ENCODE results near the gene IL1R1. TPM values are rescaled to one million over a fixed set of nuclear protein-coding genes. Genes with fewer than 3 reads are reported as not detected.

Gene IL1R1
- total and polyA plus RNA-seq, 4 experiments from 2014 or later: 0.86 to 2.6 (median 1.1) TPM

DNA sequence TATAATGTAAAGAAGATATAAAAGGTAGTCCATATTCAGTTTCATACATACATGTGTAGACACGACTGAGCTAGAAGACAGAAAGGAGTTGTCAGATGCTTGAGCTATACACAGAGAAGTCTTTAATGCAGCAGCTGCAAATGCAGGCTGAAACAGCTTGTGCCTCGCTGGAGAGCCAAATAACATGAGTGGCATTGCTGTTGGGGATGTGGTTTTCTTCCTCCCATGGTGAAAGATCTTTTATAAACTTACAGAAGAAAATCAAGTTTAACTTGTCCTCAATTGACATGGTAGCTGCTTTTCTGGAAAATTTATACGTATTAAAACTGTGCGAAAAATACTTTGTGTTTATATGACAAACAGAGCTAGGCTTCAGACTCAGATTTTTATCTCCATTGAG, 16.4 kb upstream of the IL1R1 start:
- no peak overlapping the region for H3K27ac Mint-ChIP-seq
- no peak overlapping the region for H3K27ac ChIP-seq (ENCODE audit: low read depth, low read length)
- intact Hi-C loops (cut with micrococcal nuclease): no loop called here
- no peak overlapping the region for H3K4me3 Mint-ChIP-seq
- no peak overlapping the region for H3K4me3 ChIP-seq (ENCODE audit: low read length in 2 of 2)
- peaks cover 0 to 4% of the 10 kb centered on the region in 2 donors for H3K27me3 Mint-ChIP-seq
- ChIA-PET CTCF (ENCODE audit: partially characterized antibody) (interaction anchor here (3.1 kb wide), 1 partner anchor 115 kb away, joined by 11 read pairs; no protein-coding TSS in a partner anchor), POLR2A (ENCODE audit: partially characterized antibody) (no interaction called here)
- no peak for DNase-seq
- no peaks in the 10 kb centered on the region for H3K36me3 ChIP-seq (ENCODE audit: insufficient read depth, low read length)
- no peaks in the 10 kb centered on the region for H3K4me1 ChIP-seq (ENCODE audit: insufficient read depth, low read length)
- H3K27me3 ChIP-seq (ENCODE audit: insufficient read depth, low read length): no peaks in the 10 kb centered on the region
- peaks cover 0 to 6% of the 10 kb centered on the region in 2 donors for H3K36me3 Mint-ChIP-seq
- no peaks in the 10 kb centered on the region for H3K9me3 ChIP-seq (ENCODE audit: control insufficient read depth in 1 of 2, low read length in 2 of 2)
- H3K9me3 Mint-ChIP-seq: peaks cover 0 to 10% (median 4%) of the 10 kb centered on the region in 8 donors
- H3K4me1 Mint-ChIP-seq: peaks cover 0 to 7% (median under 1%) of the 10 kb centered on the region in 4 donors

DNA sequence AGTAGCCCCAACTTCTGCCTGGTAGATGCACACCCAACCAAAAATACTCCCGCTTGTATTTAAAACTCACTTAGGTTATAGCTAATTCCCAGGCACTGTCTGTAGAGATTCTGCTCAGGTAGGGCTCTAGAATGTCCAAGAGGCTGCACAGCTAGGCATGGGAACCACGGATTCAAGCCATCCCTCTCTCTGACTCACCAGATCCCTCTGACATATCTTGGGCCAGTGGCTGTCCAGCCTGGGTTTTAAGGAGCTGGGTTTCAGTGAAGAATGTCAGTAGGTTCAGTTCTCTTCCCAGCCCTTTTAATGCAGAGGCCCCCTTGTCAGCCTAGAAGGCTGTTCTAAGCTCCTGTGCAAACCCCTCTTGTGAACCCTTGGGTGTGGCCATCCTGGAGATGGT, 15.9 kb upstream of the IL1R1 start:
- H3K4me1 ChIP-seq (ENCODE audit: insufficient read depth, low read length): no peaks in the 10 kb centered on the region
- H3K27ac ChIP-seq (ENCODE audit: low read depth, low read length): no peak overlapping the region
- POLR2A ChIA-PET (ENCODE audit: partially characterized antibody): no interaction called here
- intact Hi-C loops (cut with micrococcal nuclease): no loop called here
- H3K4me3 Mint-ChIP-seq: no peak overlapping the region
- H3K4me1 Mint-ChIP-seq: peaks cover 0 to 7% (median 2%) of the 10 kb centered on the region in 4 donors
- H3K27me3 ChIP-seq (ENCODE audit: insufficient read depth, low read length): no peaks in the 10 kb centered on the region
- no peak overlapping the region for H3K27ac Mint-ChIP-seq
- DNase-seq: no peak
- peaks cover 0 to 15% (median 8%) of the 10 kb centered on the region in 8 donors for H3K9me3 Mint-ChIP-seq
- CTCF ChIA-PET (ENCODE audit: partially characterized antibody): interaction anchor here (3.1 kb wide), 1 partner anchor 114 kb away, joined by 11 read pairs; no protein-coding TSS in a partner anchor
- H3K9me3 ChIP-seq (ENCODE audit: control insufficient read depth in 1 of 2, low read length in 2 of 2): no peaks in the 10 kb centered on the region
- no peaks in the 10 kb centered on the region for H3K36me3 ChIP-seq (ENCODE audit: insufficient read depth, low read length)
- peaks cover 0 to 11% of the 10 kb centered on the region in 2 donors for H3K36me3 Mint-ChIP-seq
- no peak overlapping the region for H3K4me3 ChIP-seq (ENCODE audit: low read length in 2 of 2)
- peaks cover 2 to 3% of the 10 kb centered on the region in 2 donors for H3K27me3 Mint-ChIP-seq

DNA sequence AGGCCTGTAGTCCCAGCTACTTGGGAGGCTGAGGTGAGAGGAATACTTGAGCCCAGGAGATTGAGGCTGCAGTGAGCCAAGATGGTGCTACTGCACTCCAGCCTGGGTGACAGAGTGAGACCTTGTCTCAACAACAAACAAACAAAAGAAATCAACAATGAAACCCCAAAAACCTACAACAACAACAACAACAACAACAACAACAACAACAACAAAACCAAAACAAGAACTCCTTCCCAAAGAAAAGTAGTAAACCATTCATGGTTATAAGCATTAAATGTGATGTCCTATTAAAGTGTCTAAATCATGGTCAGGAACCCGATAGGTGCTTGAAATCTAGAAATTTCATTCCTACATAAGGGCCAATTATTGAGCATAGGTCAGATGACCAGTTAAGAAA, 13.5 kb upstream of the IL1R1 start:
- Histone ChIP-seq H3K4me3 (ENCODE audit: low read length in 2 of 2) (no peak overlapping the region), H3K9me3 (ENCODE audit: control insufficient read depth in 1 of 2, low read length in 2 of 2) (no peaks in the 10 kb centered on the region), H3K4me1 (ENCODE audit: insufficient read depth, low read length) (no peaks in the 10 kb centered on the region), H3K27me3 (ENCODE audit: insufficient read depth, low read length) (no peaks in the 10 kb centered on the region), H3K36me3 (ENCODE audit: insufficient read depth, low read length) (no peaks in the 10 kb centered on the region), H3K27ac (ENCODE audit: low read depth, low read length) (no peak overlapping the region)
- peaks cover 2 to 3% of the 10 kb centered on the region in 2 donors for H3K27me3 Mint-ChIP-seq
- H3K4me1 Mint-ChIP-seq: peaks cover 0 to 7% (median 2%) of the 10 kb centered on the region in 4 donors
- intact Hi-C loops (cut with micrococcal nuclease): no loop called here
- H3K36me3 Mint-ChIP-seq: peaks cover 0 to 15% of the 10 kb centered on the region in 2 donors
- POLR2A ChIA-PET (ENCODE audit: partially characterized antibody): no interaction called here
- no peak overlapping the region for H3K4me3 Mint-ChIP-seq
- no peak overlapping the region for H3K27ac Mint-ChIP-seq
- H3K9me3 Mint-ChIP-seq: peaks cover 3 to 15% (median 9%) of the 10 kb centered on the region in 8 donors
- CTCF ChIA-PET (ENCODE audit: partially characterized antibody): interaction anchor here (2.0 kb wide), 1 partner anchor 13 kb away, joined by 5 read pairs; the partner anchor contains the start of gene IL1R1
- no peak for DNase-seq

DNA sequence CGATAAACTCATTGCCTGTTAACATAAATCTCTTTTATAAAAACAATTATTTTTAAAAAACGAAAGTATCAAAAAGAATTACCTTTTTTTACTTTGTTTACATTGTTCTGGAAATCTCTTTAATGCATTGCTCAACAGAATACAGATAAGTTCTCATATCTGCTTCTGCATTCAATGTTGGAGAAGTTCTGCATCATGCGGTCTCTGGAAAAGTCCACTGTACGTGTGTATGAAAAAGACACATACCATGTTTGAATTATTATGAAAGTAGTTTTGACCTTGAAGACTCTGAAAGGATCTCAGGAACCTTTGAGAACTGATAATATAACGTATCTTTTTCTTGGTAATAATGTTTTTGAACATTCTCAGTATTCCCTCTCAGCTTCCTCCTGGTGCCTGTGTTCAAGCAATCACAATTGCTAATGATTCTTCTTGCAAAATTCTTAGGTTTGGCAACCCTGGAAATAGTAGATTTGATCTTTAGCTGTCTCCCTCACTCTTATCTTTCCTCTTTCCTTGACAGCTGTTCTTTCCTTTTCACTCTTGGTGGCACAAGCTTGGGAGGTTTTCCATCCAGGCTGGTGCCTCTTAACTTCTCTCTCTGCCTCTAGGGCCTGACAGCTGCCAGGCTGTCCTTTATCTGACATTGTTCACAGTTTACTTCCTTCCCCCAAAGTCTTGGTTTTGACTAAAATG, 12.4 kb upstream of the IL1R1 start:
- Mint-ChIP-seq H3K4me3 (peak overlapping the region in 1 of 8 donors; percentile 13), H3K36me3 (peaks cover 0 to 15% of the 10 kb centered on the region in 2 donors), H3K4me1 (peaks cover 0 to 7% (median 2%) of the 10 kb centered on the region in 4 donors), H3K27ac (peak overlapping the region in 1 of 7 donors; percentile 62), H3K27me3 (peaks cover 2 to 3% of the 10 kb centered on the region in 2 donors), H3K9me3 (peaks cover 3 to 15% (median 9%) of the 10 kb centered on the region in 8 donors)
- Histone ChIP-seq H3K36me3 (ENCODE audit: insufficient read depth, low read length) (no peaks in the 10 kb centered on the region), H3K4me3 (ENCODE audit: low read length in 2 of 2) (no peak overlapping the region), H3K4me1 (ENCODE audit: insufficient read depth, low read length) (no peaks in the 10 kb centered on the region), H3K9me3 (ENCODE audit: control insufficient read depth in 1 of 2, low read length in 2 of 2) (no peaks in the 10 kb centered on the region), H3K27ac (ENCODE audit: low read depth, low read length) (no peak overlapping the region), H3K27me3 (ENCODE audit: insufficient read depth, low read length) (no peaks in the 10 kb centered on the region)
- CTCF ChIA-PET (ENCODE audit: partially characterized antibody): interaction anchor here (0.8 to 2.0 kb wide), 2 partner anchors 10 to 12 kb away, joined by 4 to 5 read pairs; partner anchors contain the start of gene IL1R1
- POLR2A ChIA-PET (ENCODE audit: partially characterized antibody): no interaction called here
- intact Hi-C loops (cut with micrococcal nuclease): no loop called here
- no peak for DNase-seq

DNA sequence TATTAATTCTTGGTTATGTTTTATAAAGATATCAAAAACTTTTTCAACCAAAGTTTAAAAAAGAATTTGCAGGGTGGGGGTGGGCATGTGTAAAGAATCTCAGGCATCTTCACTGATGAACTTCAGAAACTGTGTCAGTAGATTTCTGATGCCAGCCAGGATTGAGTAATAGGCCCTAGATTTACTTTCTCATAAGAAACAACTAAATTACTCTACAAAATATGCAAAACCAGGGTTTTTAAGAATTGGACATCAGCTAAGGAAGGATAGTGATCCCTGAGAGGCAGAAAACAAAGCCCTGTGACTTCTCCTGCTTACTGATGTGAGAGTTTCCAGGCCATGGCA, 11.9 kb upstream of the IL1R1 start:
- H3K27me3 Mint-ChIP-seq: peaks cover 1 to 2% of the 10 kb centered on the region in 2 donors
- H3K36me3 Mint-ChIP-seq: peaks cover 0 to 15% of the 10 kb centered on the region in 2 donors
- intact Hi-C loops (cut with micrococcal nuclease): no loop called here
- H3K4me3 Mint-ChIP-seq: no peak overlapping the region
- no peaks in the 10 kb centered on the region for H3K36me3 ChIP-seq (ENCODE audit: insufficient read depth, low read length)
- POLR2A ChIA-PET (ENCODE audit: partially characterized antibody): no interaction called here
- no peaks in the 10 kb centered on the region for H3K4me1 ChIP-seq (ENCODE audit: insufficient read depth, low read length)
- CTCF ChIA-PET (ENCODE audit: partially characterized antibody): interaction anchor here (0.8 kb wide), 1 partner anchor 9 kb away, joined by 4 read pairs; no protein-coding TSS in a partner anchor
- no peak overlapping the region for H3K4me3 ChIP-seq (ENCODE audit: low read length in 2 of 2)
- H3K9me3 ChIP-seq (ENCODE audit: control insufficient read depth in 1 of 2, low read length in 2 of 2): no peaks in the 10 kb centered on the region
- H3K27ac Mint-ChIP-seq: no peak overlapping the region
- H3K27me3 ChIP-seq (ENCODE audit: insufficient read depth, low read length): no peaks in the 10 kb centered on the region
- DNase-seq: no peak
- H3K4me1 Mint-ChIP-seq: peaks cover 0 to 7% (median 2%) of the 10 kb centered on the region in 4 donors
- peaks cover 3 to 15% (median 9%) of the 10 kb centered on the region in 8 donors for H3K9me3 Mint-ChIP-seq
- no peak overlapping the region for H3K27ac ChIP-seq (ENCODE audit: low read depth, low read length)

DNA sequence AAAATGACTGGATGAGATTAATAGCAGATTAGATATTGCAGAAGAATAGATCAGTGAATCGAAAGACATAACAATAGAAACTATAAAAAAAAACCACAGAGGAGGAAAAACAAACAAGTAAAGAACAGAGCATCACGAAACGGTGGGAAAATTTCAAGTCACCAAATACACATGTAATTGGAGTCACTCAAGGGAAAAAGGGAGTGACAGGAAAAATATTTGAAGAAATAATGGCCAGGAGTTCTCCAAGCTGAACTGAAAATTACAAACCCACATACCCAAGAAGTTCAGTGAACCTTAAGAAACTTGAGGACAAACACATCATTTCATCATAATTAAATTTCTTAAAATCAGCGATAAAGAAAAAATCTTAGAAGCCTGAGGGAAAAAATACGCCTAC, 11.0 kb upstream of the IL1R1 start:
- H3K27me3 ChIP-seq (ENCODE audit: insufficient read depth, low read length): no peaks in the 10 kb centered on the region
- Mint-ChIP-seq H3K27me3 (peaks cover under 1 to 2% of the 10 kb centered on the region in 2 donors), H3K4me3 (no peak overlapping the region), H3K36me3 (peaks cover 0 to 15% of the 10 kb centered on the region in 2 donors), H3K4me1 (peaks cover 0 to 5% (median 2%) of the 10 kb centered on the region in 4 donors), H3K27ac (peak overlapping the region in 2 of 7 donors; percentile 4 to 17), H3K9me3 (peaks cover 3 to 15% (median 9%) of the 10 kb centered on the region in 8 donors)
- POLR2A ChIA-PET (ENCODE audit: partially characterized antibody): no interaction called here
- DNase-seq: no peak
- H3K4me1 ChIP-seq (ENCODE audit: insufficient read depth, low read length): no peaks in the 10 kb centered on the region
- no peak overlapping the region for H3K27ac ChIP-seq (ENCODE audit: low read depth, low read length)
- intact Hi-C loops (cut with micrococcal nuclease): no loop called here
- CTCF ChIA-PET (ENCODE audit: partially characterized antibody): no interaction called here
- no peak overlapping the region for H3K4me3 ChIP-seq (ENCODE audit: low read length in 2 of 2)
- no peaks in the 10 kb centered on the region for H3K36me3 ChIP-seq (ENCODE audit: insufficient read depth, low read length)
- H3K9me3 ChIP-seq (ENCODE audit: control insufficient read depth in 1 of 2, low read length in 2 of 2): no peaks in the 10 kb centered on the region

DNA sequence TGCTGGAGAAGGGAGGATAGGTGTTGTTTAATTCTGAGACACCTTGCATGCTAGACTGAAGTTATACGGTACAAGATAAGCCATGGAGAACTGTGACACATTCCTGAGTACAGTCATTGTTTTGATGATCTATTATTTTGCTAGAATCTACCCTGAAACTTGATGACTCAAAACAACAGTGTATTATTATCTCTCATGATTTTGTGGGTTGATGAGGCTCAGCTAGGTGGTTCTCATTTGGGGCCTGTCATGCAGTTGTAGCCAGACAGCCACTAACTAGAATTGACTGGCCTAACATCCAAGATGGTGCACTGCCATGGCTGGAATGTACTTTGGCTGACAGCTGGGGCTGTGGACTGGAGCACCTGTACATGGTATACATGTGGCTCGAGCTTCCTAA, 5.4 kb upstream of the IL1R1 start:
- H3K27me3 ChIP-seq (ENCODE audit: insufficient read depth, low read length): no peaks in the 10 kb centered on the region
- Mint-ChIP-seq H3K9me3 (peaks cover 0 to 7% (median 0%) of the 10 kb centered on the region in 8 donors), H3K36me3 (peaks cover 1 to 3% of the 10 kb centered on the region in 2 donors), H3K4me3 (no peak overlapping the region), H3K27ac (no peak overlapping the region), H3K27me3 (peaks cover 11 to 18% of the 10 kb centered on the region in 2 donors), H3K4me1 (peaks cover 9 to 26% (median 21%) of the 10 kb centered on the region in 4 donors)
- no peak for DNase-seq
- no peak overlapping the region for H3K4me3 ChIP-seq (ENCODE audit: low read length in 2 of 2)
- H3K36me3 ChIP-seq (ENCODE audit: insufficient read depth, low read length): no peaks in the 10 kb centered on the region
- intact Hi-C loops (cut with micrococcal nuclease): no loop called here
- ChIA-PET POLR2A (ENCODE audit: partially characterized antibody) (no interaction called here), CTCF (ENCODE audit: partially characterized antibody) (no interaction called here)
- no peak overlapping the region for H3K27ac ChIP-seq (ENCODE audit: low read depth, low read length)
- no peaks in the 10 kb centered on the region for H3K9me3 ChIP-seq (ENCODE audit: control insufficient read depth in 1 of 2, low read length in 2 of 2)
- H3K4me1 ChIP-seq (ENCODE audit: insufficient read depth, low read length): peaks cover 17% of the 10 kb centered on the region

Data from CD4-positive, alpha-beta memory T cell (primary cell).